Gastroesophageal sphincter (tissue), 3 donors: ENCODE measurements around the gene DEPDC5.

Experiments
- CTCF ChIP-seq, 4 experiments: fragments of 200-600 bp in 2 of 4; fragments of 450-650 bp in 2 of 4; sonication (generic) in 1 of 4; IDR thresholded peaks; one replicate each; pipeline ENCODE4 v1.5.1; 2017 to 2019; ENCODE audit warnings: antibody characterized with exemption in 4 of 4, mild to moderate bottlenecking in 2 of 4, moderate library complexity in 2 of 4
- EP300 ChIP-seq: sonication (generic); formaldehyde crosslinking; IDR thresholded peaks from one replicate; pipeline ENCODE4 v1.6.1; 2017; ENCODE audit warnings: antibody characterized with exemption, mild to moderate bottlenecking
- POLR2A ChIP-seq, 2 donors: fragments of 450-650 bp; IDR thresholded peaks; one replicate each; pipeline ENCODE4 v1.6.1; 2017; ENCODE audit warnings: antibody characterized with exemption in 2 of 2, mild to moderate bottlenecking in 2 of 2, moderate library complexity in 1 of 2
- POLR2AphosphoS5 ChIP-seq: sonication (generic); formaldehyde crosslinking; IDR thresholded peaks from one replicate; pipeline ENCODE4 v1.6.1; 2017; ENCODE audit warnings: antibody characterized with exemption

- TF ChIP-seq EP300: no peak
- TF ChIP-seq CTCF (IDR thresholded peaks at IDR 0.05): no peak
- TF ChIP-seq POLR2A (IDR thresholded peaks at IDR 0.05): no peak
- no peak for TF ChIP-seq POLR2AphosphoS5
These were observed 158.0 kb downstream of the DEPDC5 start for GRCh38 chr22:31911565-31912406.
